GM03348 (cell line): ENCODE data around the gene PLXNA4.
"Not testable (repeated sequence)": the region's sequence is repeated elsewhere in the genome, so short reads cannot be mapped to it uniquely, and the experiment has no call there.

Source experiments
- DNase-seq: peaks from one replicate; pipeline ENCODE4 v3.0.0; 2012; ENCODE audit warnings: low spot score

Gene PLXNA4

DNA sequence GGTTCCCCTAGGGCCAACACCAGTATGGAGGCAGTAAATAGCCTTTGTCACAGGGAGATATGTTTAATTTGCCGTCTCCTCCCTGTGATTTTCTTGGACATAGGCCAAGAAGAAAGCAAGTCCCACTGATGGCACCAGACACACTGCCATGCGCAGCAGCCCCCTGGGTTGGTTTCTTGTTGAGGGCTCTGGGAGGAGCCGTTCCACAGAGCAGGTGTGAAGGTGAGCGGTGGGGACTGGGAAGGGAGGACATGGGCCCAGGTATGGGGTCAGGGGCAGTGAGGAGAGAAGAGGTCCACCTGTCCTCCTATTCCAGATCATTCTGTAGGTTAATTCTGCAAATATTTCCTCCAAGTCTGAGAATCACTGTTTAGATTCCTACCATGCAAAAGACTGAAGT is 376.1 kb downstream of the PLXNA4 start:
- no peak for DNase-seq

DNA sequence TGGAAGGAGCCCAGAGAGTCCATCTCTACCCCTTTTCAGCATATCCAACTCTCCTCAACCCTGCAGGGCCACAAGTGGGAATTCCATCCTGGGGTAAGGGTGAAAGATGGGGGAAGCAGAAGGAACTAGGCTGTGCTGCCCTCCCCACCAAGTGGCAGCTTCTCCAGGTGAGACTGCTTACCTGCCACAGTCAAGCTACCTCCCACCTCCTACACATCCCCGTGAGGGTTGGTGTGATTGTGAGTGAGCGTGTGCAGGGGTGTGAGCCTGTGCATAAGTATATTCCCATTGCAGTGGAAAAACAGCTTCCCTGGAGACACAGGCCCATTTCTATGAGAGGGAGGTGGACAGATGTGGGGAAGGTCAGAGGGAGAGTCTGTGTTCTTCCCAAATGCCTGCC is 376.6 kb downstream of the PLXNA4 start:
- no peak for DNase-seq

DNA sequence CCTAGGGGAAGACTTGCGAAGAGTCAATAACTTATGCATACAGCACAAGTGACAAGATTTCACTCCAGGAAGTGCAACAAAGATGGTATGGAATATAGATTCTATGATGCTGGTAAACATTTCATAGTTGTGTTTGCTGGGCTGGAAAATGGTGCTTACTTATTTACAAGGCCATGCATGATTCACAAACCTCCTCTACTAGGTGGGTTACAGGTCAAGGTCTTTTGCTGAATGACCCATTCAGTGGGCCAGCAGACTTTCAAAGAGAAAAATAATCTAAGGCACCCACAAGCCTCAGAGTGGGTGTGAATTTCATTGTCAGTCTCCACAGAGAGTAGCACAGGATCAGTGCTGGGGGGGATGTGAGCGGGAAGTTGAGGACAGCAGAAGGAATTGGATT is 378.5 kb downstream of the PLXNA4 start:
- DNase-seq, result no peak

DNA sequence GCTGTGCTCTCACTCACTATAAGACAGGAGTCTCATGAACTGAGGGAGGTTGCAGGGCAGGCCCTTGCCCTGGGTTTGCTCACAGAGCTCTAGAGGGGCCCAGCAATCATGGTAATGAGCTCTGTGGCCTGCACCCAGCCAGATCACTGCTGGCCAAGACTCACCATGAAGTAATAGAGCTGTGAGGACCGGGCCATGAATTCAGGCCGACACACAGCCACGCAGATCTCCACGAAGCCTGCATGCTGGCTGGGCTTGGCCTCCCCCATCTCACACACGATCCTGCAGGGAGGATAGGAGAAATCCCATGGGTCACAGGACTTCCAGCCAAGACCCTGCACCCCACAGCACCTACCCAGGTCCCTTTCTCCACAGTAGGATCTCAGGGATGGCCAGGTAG is 382.4 kb downstream of the PLXNA4 start:
- DNase-seq, result no peak

DNA sequence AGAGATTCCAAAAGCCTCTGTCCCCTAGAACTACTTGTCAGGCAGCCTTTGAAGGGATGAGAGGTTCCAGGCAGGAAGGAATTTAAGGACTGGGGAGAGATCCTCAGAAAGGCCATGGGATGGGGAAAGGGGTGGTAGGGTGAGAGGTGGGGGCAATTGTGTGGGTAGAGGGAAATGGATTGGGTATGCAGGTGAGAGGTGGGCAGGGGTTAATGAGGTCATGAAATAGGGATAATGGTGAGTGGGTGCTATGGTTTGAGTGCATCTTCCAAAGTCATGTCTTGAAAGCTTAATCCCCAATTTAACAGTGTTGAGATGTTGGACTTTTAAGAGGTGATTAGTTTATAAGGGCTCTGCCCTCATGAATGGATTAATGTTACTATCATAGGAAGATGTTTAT is 383.5 kb downstream of the PLXNA4 start:
- DNase-seq, result no peak

DNA sequence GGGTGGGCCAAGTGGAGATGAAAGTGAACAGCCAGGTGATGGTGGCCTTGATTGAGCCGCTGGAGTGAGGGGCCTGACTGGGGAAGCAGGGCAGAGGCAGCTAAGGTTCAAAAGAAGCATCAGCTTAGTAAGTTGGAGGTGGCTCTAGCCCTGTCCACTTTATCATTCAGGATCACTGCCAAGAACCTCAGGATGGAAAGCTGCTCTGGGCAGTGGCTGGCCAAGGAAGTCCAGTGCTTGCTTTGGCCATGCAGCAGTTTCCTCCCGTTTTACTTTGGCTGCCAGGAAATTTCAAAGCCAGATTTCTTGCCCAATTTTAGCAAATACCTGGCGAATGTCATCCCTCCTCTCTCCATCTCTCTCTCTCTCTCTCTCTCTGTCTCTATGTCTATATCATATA is 384.9 kb downstream of the PLXNA4 start:
- no peak for DNase-seq

DNA sequence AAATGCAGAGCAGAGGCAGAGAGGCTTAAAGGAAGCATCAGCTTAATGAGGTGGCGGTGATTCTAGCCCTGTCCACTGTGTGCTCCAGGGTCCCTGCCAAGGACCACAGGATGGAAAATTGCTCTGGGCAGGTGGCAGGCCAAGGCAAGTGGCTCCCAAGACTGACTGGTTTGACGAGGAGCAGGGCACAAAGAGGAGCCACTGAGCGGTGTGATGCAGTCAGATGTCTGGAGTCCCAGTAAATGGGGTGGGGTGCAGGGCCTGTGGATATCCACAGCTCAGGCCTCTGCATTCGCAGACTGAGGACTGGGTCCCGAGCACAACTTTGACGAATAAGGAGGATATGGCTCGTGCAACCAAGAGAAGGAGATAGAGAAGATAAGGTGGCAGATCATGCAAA is 385.6 kb downstream of the PLXNA4 start:
- no peak for DNase-seq

DNA sequence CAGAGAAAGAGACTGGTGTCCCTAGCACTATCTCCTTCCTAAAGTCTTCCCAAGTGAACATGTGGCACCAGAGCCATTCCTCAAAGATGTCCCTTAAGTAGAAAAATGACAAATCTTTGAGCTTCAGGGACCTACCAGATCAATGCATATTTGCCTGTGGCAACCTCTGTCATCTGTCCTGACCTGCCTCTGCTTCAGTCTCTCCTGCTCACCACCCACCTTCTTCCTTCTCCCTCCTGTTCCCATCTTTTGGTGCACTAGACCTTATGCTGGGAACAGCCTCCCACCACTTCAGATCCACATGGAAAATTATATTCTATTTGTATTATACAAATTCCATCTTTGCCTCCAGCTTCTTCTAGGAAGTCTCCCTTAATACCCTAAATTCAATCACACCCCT is 386.4 kb downstream of the PLXNA4 start:
- no peak for DNase-seq

DNA sequence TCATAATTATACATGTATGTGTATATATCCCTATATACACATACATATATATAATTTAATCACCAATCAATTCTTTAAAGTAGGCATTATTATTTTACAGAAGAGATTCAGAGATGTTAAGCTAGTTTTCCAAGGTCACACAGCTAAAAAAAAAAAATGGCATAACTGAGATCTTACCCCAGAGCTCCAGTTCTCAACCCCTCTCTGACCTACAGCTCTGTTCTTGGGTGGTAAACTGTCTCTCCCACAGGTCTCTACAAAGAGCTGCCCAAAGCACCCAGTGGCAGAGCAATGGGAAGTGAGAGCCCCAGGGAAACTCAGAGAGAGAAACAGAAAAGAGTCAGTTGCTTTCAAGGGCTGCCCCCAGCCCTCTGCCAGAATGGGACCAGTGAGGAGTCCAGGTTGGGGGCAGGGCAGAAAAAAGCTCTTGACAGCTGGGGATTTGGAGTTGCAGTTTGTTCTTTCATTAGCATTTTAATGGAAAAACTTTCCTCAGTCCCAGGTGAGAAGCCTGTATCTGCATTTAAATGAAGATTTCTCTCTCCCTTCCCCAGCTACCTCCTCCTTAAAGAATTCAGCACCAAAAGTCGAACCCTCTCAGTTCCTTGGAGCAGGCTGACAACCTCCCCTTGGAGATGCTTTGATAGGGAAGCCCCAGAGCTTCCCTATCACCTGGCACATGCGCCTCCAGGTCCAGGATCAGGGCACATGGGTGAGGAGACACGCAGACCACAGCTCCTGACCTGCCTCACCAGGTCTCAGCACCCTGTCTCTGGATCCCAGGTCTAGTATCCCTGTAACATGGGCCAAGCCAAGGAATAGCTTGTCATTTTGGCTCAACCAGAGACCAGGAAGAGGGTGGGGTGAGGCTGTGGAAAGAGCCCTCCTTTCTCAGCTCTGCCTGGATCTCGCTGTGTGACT is 388.1 kb downstream of the PLXNA4 start:
- no peak for DNase-seq

DNA sequence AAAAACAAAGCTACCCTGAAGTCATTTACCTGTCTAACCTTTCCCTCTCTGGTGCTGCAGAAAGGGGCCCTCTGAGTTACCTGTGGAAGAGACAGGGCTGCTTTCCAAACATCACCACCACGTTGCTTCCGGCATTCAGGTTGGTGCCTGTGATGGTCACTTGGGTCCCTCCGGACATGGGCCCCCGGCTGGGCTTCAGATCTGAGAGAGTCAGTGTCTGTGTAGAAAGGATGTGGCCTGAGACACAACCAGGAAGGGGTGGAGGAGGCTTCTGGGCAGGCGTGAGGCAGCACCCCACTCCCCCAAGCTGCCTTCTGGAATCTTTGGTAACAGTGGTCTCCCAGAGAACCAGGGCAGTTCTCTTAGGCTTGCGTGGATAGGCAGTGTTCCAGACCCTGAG is 388.9 kb downstream of the PLXNA4 start:
- DNase-seq, result no peak

DNA sequence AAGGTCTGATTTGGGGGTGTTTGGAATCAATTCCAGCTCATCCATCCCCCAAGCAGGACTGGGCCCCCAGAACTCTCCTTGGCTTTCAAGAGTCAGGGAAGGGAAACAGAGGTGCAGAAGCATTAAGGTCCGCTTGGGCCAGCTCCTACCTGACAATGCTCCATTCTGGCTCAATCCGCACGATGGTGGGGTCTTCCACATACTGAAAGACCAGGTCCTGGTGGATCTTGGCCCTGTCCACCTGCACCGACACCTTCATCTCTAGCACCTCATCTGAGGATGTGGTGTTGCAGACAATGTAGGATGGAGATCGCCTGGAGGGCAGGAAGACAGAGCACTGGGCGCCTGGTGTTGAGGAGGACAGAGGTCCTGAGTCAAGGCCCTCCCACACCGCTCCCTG is 391.1 kb downstream of the PLXNA4 start:
- no peak for DNase-seq

DNA sequence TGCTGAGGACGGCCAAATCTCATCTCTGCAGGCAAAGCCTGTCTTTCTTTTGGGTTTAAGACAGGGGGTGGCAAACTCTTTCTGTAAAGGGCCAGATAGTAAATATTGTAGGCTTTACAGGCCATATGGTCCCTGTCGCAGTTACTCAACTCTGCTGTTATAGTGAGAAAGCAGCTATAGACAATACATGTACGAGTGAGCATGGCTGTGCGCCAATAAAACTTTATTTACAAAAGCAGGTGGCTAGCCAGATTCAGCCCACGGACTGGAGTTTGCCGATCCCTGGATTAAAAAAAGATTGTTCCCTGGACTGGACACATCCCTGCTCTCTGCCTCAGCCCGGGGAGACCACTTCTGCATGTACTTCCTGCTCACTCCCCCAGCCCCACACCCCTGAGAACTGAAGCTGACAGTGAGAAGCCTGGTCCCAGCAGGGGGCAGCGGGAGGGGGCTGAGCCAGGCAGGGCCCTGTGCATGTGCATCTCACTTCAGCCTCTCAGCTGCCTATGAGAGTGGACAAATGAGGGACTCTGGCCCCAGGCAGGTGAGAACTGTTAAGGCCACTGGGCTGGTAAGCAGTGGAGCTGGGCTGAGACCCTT is 392.4 kb downstream of the PLXNA4 start:
- no peak for DNase-seq

DNA sequence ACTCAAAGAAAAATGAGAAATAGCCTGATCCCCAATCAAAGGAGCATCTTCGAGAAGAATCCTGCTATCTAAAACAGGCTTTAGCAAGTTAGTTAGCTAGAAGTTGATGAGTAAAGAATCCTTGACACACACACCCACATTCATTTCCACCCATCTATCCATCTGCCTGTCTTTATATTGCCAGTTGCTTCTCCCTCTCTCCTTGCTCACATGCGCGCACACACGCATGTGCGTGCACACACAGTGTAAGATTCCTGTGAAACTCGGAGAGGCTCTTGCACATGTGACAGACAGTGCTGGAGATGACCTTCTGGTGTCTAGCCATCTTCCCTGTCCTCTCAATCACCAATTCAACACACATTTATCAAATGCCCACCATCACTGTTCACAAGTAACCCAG is 393.3 kb downstream of the PLXNA4 start:
- no peak for DNase-seq

DNA sequence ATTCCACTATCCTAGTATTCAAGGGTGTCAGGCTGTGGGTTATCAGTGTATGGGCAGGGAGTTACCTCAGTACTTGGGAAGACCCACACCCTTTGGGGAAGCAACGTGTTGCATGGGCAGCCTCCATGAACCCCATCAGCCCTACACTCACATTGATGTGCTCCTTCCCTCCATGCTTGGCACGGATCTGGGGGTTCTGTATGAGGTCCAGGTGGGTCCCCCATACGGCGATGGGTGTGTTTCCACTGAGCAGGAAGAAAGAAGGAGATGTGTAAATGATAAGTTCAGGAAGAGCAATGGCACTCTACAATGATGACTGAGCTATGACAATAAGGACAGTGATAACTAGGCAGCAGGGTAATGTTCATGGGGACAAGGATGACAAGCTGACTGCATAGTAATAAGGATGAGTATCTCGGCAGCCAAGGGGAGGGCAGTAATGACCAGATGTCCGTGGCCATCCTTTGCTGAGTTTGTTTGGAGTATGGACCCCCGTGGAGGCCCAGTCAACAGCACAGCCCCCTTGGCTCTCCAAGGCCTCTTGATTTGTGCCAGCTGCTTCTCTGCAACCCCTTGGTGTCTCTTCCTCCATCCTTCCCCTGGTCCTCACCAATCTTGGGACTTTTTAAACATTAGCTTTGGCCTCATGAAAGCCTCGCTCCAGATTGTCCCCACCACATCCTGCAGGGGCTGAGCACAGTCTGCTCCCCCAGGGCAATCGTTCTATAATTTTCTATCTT is 394.2 kb downstream of the PLXNA4 start:
- no peak for DNase-seq

DNA sequence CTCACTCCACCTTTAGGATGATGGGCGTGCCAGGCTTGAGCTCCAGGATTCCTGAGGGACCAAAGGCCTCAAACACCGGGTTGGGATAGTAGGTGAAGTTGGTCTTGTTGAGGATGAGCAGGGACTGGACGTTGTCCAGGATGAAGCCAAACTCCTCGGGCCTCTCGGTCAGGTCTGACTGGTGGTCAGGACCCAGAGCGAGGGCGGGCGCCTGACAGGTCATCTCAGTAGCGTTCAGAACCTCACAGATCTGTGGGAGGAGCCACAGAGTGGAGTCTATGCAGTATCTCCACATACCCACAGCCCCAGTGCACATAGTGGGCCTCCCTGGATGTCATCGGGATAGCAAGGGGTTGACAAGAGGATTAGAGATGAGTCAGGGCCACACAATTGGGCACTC is 394.9 kb downstream of the PLXNA4 start:
- DNase-seq, result no peak

DNA sequence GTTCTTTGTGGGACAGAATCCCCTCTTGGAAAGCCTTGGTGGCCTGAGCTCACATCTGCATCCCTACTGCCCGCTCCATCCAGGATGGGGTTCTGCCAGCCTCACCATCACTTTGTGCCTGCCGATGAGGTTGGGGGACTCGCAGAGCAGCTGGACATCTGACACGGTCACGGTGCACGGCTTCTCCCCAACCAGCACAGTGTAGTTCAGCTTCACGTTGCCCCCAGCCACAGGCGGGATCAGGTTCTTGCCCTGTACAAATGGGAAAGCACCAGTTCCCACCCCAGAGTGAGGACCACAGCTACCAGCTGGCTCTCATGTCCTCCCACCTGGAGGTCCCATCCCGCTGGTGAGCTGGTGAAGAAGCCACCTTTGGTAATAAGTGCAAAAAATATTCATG is 395.8 kb downstream of the PLXNA4 start:
- DNase-seq, result no peak

DNA sequence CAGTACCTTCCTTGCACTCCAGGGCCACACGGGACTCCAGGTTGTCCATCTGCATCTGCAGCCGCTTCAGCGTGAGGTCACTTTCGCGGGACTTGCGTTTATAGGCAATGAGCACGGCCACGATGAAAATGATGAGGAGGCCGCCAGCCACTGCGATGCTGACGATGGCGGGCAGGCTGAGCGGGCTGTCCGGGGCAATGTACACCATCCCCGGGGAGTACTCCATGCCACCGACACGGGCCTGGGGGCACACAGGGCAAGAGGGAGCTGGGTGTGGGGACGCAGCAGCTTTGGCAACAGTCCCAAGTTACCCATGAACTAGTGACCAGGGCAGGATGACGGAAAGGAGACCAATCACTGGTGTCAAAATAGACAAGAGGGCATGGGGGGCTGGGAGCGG is 396.6 kb downstream of the PLXNA4 start:
- DNase-seq, result no peak

DNA sequence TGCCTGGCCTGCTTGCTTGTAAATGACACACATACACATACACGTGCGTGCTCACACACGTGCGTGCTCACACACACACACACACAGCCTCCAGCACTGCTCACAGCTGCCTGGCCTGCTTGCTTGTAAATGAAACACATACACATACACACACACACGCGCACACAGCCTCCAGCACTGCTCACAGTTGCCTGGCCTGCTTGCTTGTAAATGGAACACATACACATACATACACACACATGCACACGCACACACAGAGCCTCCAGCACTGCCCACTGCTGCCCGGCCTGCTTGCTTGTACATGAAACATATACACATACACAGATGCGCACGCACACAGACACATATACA is 397.2 kb downstream of the PLXNA4 start:
- DNase-seq, result no peak

DNA sequence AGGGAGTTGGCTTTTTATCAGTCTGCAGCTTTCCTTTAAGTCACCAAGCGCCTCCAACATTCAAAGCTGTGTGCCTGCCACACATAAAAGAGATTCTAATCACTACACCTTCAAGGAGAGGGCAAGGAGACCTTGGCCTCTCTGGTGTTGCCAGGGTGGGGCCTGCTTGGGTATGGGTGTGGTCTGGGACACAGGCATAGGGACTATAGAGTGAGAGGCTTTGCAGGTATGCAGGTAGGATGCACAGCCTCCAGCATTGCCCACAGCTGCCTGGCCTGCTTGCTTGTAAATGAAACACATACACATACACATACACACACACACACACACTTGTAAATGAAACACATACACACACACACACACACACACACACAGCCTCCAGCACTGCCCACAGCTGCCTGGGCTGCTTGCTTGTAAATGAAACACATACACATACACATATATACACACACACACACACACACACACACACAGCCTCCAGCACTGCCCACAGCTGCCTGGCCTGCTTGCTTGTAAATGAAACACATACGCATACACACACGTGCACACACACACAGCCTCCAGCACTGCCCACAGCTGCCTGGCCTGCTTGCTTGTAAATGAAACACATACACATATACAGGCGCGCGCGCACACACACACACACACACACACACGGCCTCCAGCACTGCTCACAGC is 397.7 kb downstream of the PLXNA4 start:
- not testable (repeated sequence) for DNase-seq

DNA sequence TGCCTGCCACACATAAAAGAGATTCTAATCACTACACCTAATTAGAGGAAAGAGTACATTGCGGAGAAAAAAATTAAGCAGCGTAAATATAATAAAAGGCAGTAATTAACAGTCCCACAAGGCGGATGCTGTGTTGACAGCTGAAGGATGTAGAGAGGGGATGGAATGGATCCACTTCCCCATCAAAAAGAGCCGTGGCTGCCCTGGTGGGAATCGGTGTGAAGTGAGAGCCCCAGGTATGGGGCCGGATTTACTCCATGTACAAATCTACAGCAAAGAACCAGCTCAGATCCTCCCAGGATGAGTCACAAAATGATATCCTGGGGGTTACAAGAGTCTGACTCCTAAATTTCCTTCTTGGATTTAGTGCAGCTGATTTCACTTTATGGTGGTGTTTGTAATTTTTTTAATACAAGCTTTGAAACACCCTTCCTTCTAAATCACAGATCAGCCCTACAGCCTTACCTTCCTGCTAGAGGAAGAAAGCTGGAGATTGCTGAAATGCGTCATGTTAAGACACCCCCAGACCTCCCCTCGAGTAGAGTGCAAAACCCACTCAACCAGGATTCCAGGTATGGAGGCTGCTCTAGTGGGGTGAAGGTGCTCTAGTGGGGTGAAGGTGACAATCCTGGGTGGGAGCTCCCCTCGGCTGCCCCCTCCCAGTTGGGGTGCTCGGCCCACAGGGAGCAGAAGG is 398.4 kb downstream of the PLXNA4 start:
- no peak for DNase-seq

DNA sequence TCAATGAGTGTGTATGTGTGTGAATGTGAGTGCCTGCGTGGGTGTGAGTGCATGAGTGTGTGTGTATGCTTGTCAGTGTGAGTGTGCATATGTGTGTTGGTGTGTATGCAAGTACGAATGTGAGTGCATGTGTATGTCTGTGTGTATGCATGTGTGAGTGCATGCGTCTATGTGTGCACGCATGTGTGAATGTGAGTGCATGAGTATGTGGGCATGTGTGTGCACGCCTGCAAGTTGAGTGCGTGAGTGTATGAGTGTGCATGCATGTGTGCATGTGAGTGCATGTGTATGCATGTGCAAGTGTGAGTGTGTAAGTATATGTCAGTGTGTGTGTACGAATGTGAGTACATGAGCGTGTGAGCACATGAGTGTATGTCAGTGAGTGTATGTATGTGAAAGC is 399.6 kb downstream of the PLXNA4 start:
- DNase-seq, result no peak

DNA sequence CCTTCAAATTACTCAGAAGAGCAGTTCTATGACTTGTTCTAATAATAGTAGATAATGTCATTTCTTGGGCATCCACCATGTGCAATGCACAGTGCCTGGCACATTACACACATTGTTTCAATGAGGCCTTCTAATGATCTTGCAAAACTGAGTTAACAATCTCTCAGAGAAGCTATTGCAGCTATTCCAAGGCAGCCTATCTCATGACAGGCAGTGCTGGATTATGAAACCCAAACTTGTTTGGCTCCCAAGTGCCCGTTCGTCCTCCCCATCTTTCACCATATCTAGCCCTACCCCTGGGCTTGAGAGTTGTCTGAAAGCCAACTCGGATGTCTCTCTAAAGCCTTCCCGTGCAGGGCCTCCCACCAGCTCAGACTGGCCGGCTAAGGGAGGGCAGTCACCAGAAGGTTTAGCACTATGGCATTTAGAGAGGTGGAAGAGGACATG is 405.1 kb downstream of the PLXNA4 start:
- DNase-seq, result no peak
